Fibroblast of lung (primary cell): ENCODE data around the gene ZNF691. TPM values are rescaled to one million over a fixed set of nuclear protein-coding genes. Genes with fewer than 3 reads are reported as not detected.

Experiments
- DNase-seq, 2 donors: peaks; one replicate each; pipeline versions ENCODE4 v3.0.0 to v3.0.0-alpha.2; 2010; ENCODE audit warnings: low read depth in 2 of 2
- H2AFZ ChIP-seq: 2 replicates; pipeline ENCODE4 v1.5.1; 2012; ENCODE audit warnings: low read length, control low read depth, inconsistent platforms
- H3K27ac ChIP-seq: 2 replicates; pipeline ENCODE4 v1.5.1; 2011; ENCODE audit warnings: low read length, control low read depth; ENCODE audit not compliant: insufficient read depth
- H3K27me3 ChIP-seq: 2 replicates; pipeline ENCODE4 v1.5.1; 2011; ENCODE audit warnings: mild to moderate bottlenecking, low read length; ENCODE audit not compliant: control insufficient read depth, insufficient read depth
- H3K36me3 ChIP-seq: 2 replicates; pipeline ENCODE4 v1.5.1; 2011; ENCODE audit warnings: low read length; ENCODE audit not compliant: control insufficient read depth, insufficient read depth
- H3K4me1 ChIP-seq: 2 replicates; pipeline ENCODE4 v1.5.1; 2011; ENCODE audit warnings: low read length; ENCODE audit not compliant: control insufficient read depth, insufficient read depth; ENCODE audit errors: extremely low read depth
- H3K4me2 ChIP-seq: 2 replicates; pipeline ENCODE4 v1.5.1; 2011; ENCODE audit warnings: low read length, control low read depth; ENCODE audit not compliant: insufficient read depth; ENCODE audit errors: extremely low read depth
- H3K4me3 ChIP-seq, 4 experiments: fragments of 200-600 bp in 1 of 4; sonication (generic) in 1 of 4; replicated peaks in 1 of 4; 2 replicates each; pipeline ENCODE4 v1.5.1; 2011 to 2016; ENCODE audit warnings: low read length in 4 of 4, low read depth in 3 of 4, mild to moderate bottlenecking in 3 of 4, control low read depth in 2 of 4, inconsistent platforms in 1 of 4, mixed read lengths in 1 of 4; ENCODE audit not compliant: insufficient read depth in 1 of 4; ENCODE audit errors: control extremely low read depth in 1 of 4
- H3K79me2 ChIP-seq: 2 replicates; pipeline ENCODE4 v1.5.1; 2012; ENCODE audit warnings: mild to moderate bottlenecking, low read length, inconsistent platforms; ENCODE audit not compliant: control insufficient read depth, insufficient read depth
- H3K9ac ChIP-seq: 2 replicates; pipeline ENCODE4 v1.5.1; 2011; ENCODE audit warnings: mild to moderate bottlenecking, low read length, control low read depth; ENCODE audit not compliant: insufficient read depth
- H3K9me3 ChIP-seq: 2 replicates; pipeline ENCODE4 v1.5.1; 2012; ENCODE audit warnings: low read depth, low read length; ENCODE audit not compliant: control insufficient read depth, insufficient read depth
- H4K20me1 ChIP-seq: 2 replicates; pipeline ENCODE4 v1.5.1; 2011; ENCODE audit warnings: low read length; ENCODE audit not compliant: control insufficient read depth, insufficient read depth; ENCODE audit errors: extremely low read depth
- CTCF ChIP-seq, 2 donors: IDR thresholded peaks in 1 of 2; conservative IDR thresholded peaks in 1 of 2; 1 replicate in 1 of 2; 2 replicates in 1 of 2; pipeline ENCODE4 v1.5.1; 2011 to 2012; ENCODE audit warnings: low read length in 2 of 2, control low read depth in 1 of 2, inconsistent platforms in 1 of 2, low read depth in 1 of 2, mild to moderate bottlenecking in 1 of 2
- EZH2 ChIP-seq: IDR thresholded peaks from 2 replicates; pipeline ENCODE4 v1.5.1; 2012; ENCODE audit warnings: low read length, control low read depth, mild to moderate bottlenecking; ENCODE audit errors: missing control alignments
- polyA plus RNA-seq, 2 donors: library from polyadenylated mRNA; depleted of rRNA in 1 of 2; stranded (reverse) in 1 of 2; unstranded in 1 of 2; fragments of >200 nt; gene quantifications; 2 replicates each; pipeline ENCODE4 v1.2.1, GENCODE V29; 2011 to 2012; ENCODE audit warnings: missing spikeins in 1 of 2
- total RNA-seq: library from RNA; depleted of rRNA; stranded (reverse); fragments of >200 nt; gene quantifications from 2 replicates; pipeline ENCODE4 v1.2.1, GENCODE V29; 2014

The ZNF691 gene
- total and polyA plus RNA-seq, 2 donors (not counting 1 experiment from before 2014, with no cell fraction given): 5.8 to 11.1 TPM

DNA sequence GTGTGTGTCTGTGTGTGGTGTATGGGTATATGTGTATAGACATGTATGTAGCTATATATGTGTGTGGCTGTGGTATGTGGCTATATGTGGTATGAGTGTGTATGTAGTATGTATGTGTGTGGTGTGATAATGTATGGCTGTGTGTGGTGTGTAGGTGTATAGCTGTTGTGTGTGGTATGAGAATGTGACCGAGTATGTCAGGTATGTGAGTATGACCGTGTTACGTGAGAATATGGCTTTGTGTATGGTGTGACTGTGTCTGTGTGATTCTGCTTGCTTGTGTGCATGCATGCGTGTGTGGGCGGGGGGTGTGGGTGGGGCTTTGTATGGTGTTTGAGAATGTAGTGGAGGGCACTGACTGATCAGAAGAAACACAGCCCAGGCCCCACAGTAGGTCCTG, 3.5 kb downstream of the ZNF691 start:
- Histone ChIP-seq H3K4me3 (no peak overlapping the region), H3K4me2 (no peak overlapping the region), H2AFZ (no peak overlapping the region), H3K79me2 (peaks cover 10% of the 10 kb centered on the region), H3K27me3 (no peaks in the 10 kb centered on the region), H3K4me1 (peaks cover 7% of the 10 kb centered on the region), H3K9ac (no peak overlapping the region), H3K36me3 (peaks cover 6% of the 10 kb centered on the region), H3K27ac (no peak overlapping the region), H4K20me1 (no peaks in the 10 kb centered on the region), H3K9me3 (no peaks in the 10 kb centered on the region)
- TF ChIP-seq EZH2: no peak
- no peak for TF ChIP-seq CTCF (conservative IDR thresholded peaks at IDR 0.05 in 1 of 2, IDR thresholded peaks at IDR 0.05 in 1 of 2; ENCODE audit: low read depth in 1 of 2, low read length in 2 of 2)
- DNase-seq: no peak

DNA sequence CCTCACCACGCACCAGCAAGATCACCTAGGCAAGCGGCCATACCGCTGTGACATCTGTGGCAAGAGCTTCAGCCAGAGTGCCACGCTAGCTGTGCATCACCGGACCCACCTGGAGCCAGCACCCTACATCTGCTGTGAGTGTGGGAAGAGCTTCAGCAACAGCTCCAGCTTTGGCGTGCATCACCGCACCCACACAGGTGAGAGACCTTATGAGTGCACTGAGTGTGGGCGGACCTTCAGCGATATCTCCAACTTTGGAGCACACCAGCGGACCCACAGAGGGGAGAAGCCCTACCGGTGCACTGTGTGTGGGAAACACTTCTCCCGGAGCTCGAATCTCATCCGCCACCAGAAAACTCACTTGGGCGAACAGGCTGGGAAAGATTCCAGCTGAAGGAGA, 5.0 kb downstream of the ZNF691 start:
- H3K27ac ChIP-seq: no peak overlapping the region
- H2AFZ ChIP-seq: no peak overlapping the region
- H3K36me3 ChIP-seq: peaks cover 6% of the 10 kb centered on the region
- no peaks in the 10 kb centered on the region for H3K9me3 ChIP-seq
- TF ChIP-seq CTCF (conservative IDR thresholded peaks at IDR 0.05 in 1 of 2, IDR thresholded peaks at IDR 0.05 in 1 of 2; ENCODE audit: low read depth in 1 of 2, low read length in 2 of 2): no peak
- no peak for TF ChIP-seq EZH2
- H4K20me1 ChIP-seq: no peaks in the 10 kb centered on the region
- H3K79me2 ChIP-seq: peaks cover 10% of the 10 kb centered on the region
- H3K9ac ChIP-seq: no peak overlapping the region
- peaks cover 4% of the 10 kb centered on the region for H3K4me1 ChIP-seq
- no peak overlapping the region for H3K4me3 ChIP-seq
- H3K27me3 ChIP-seq: no peaks in the 10 kb centered on the region
- H3K4me2 ChIP-seq: no peak overlapping the region
- DNase-seq: no peak

- Histone ChIP-seq H3K4me3 (no peak overlapping the region), H3K27ac (no peak overlapping the region), H2AFZ (no peak overlapping the region), H4K20me1 (no peaks in the 10 kb centered on the region), H3K79me2 (peaks cover 6% of the 10 kb centered on the region), H3K9ac (no peak overlapping the region), H3K9me3 (no peaks in the 10 kb centered on the region), H3K27me3 (no peaks in the 10 kb centered on the region), H3K36me3 (peaks cover 6% of the 10 kb centered on the region), H3K4me1 (peaks cover 4% of the 10 kb centered on the region), H3K4me2 (no peak overlapping the region)
- DNase-seq: no peak
- TF ChIP-seq EZH2 (no peak), CTCF (conservative IDR thresholded peaks at IDR 0.05 in 1 of 2, IDR thresholded peaks at IDR 0.05 in 1 of 2; ENCODE audit: low read depth in 1 of 2, low read length in 2 of 2) (no peak)
These were observed 5.7 kb downstream of the ZNF691 start for GRCh38 chr1:42851960-42852607.
